HEK293T (cell line): Measurements from ENCODE around the gene KRT33B.

ENCODE experiments used
- ARNT ChIP-seq: fragments of 450-650 bp; IDR thresholded peaks from 2 replicates; pipeline ENCODE4 v1.6.1; 2017; ENCODE audit warnings: mild to moderate bottlenecking
- BHLHE40 ChIP-seq: fragments of 450-650 bp; IDR thresholded peaks from 2 replicates; pipeline ENCODE4 v1.6.1; 2016; ENCODE audit warnings: mild to moderate bottlenecking, moderate library complexity, borderline replicate concordance
- FOXK2 ChIP-seq: fragments of 450-650 bp; IDR thresholded peaks from 2 replicates; pipeline ENCODE4 v1.6.1; 2016; ENCODE audit warnings: mild to moderate bottlenecking
- TF ChIP-seq, protein P1 (sequence below): fragments of 450-650 bp; IDR thresholded peaks from 2 replicates; pipeline ENCODE4 v1.6.1; 2016

DNA sequence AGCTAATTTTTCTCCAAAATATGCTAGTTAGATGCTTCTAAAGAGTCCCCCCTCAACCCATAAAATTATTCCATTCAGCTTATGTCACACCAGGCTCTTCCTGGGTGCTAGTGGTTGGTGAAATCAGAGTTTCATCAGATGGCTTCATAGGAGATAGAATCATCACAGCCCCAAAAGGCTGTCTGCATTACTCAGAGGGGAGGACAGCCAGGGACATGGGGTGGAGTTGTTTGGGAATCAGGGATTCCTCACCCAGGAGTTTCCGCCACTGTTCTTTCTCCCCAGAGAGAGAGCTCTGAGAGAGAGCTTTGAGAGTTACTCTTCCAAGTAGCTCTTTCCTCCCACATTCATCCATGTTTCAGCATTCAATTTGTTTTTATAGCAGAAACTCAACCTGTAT lies 12.8 kb upstream of the KRT33B start:
- no peak for TF ChIP-seq BHLHE40
- TF ChIP-seq FOXK2, result no peak
- TF ChIP-seq, protein P1, sequence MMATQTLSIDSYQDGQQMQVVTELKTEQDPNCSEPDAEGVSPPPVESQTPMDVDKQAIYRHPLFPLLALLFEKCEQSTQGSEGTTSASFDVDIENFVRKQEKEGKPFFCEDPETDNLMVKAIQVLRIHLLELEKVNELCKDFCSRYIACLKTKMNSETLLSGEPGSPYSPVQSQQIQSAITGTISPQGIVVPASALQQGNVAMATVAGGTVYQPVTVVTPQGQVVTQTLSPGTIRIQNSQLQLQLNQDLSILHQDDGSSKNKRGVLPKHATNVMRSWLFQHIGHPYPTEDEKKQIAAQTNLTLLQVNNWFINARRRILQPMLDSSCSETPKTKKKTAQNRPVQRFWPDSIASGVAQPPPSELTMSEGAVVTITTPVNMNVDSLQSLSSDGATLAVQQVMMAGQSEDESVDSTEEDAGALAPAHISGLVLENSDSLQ, result no peak
- no peak for TF ChIP-seq ARNT
